HG03432 (cell line): ENCODE data around the gene FETUB.
A peak's percentile ranks its signal among the peaks of the same experiment; 100 is the strongest.

ENCODE experiments used
- ATAC-seq: cut with Tn5 transposase; IDR thresholded peaks from one replicate; pipeline ENCODE4 v1.9.1; 2021; ENCODE audit warnings: mild to moderate bottlenecking, moderate library complexity; ENCODE audit not compliant: unreplicated experiment

Gene FETUB

DNA sequence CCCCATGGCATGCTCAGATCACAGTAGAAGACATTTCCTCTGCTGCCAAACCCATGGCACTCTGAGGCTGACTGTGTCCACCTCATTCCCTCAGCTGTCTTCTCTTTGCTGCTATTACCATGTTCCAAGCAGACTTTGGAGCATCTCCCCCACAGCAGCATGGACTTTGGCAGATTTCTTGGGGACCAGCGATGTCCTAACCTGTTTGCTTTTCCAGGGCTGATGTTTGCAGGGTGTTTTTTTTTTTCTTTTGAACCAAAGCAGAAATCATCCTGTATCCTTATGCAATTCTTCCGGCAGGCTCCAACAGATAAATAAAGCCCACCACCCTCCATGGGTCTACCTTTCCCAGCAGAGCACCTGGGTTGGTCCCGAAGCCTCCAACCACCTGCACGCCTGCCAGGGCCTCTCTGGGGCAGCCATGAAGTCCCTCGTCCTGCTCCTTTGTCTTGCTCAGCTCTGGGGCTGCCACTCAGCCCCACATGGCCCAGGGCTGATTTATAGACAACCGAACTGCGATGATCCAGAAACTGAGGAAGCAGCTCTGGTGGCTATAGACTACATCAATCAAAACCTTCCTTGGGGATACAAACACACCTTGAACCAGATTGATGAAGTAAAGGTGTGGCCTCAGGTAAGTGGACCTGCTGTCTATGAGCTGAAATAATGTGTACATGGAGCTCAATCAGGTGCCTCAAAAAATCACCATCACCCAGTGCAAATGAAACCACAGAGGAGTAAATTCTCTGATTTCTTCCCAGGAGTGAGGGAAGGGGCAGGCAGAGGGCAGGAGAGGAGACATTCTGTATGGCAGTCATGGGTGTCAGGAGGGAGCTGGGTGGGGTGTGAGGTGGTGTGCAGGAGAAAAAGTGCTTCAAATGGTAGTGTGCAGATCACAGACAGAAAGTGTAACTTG lies 27.2 kb upstream of the FETUB start, which contains the start of gene AHSG:
Gene AHSG, plus strand, starts transcription at position 340 of the 916 bp plus-strand sequence. Its CDS starts 82 bp downstream, at position 422.
- no peak for ATAC-seq

DNA sequence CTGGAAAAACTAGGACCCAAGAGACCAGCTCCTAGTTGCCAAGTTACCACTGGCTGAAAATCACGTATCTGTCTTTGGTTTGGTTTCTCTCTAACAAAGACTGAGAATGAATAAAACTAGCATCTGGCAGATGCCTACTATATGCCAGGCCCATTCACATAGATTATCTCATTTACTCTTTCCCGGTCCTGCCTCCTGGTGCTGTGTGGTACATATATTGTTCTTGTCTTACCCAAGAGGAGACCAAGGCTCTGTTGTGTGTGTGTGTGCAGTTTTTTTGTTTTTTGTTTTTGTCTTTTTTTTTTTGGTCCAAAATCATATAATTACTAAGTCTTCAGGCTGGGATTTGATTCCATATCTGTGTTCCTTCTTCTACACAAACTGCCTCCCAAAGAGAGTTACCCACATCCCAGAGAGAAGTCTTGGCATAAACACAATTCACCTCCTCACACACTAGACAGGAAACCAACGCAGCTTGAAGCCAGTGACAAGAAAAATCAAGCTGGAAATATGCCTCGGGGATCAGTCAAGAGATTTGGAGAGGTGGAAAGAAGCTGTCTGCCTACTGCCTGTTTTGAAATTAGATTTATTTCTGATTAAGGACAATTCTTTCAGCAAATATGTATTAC lies 26.4 kb upstream of the FETUB start:
- ATAC-seq: no peak

DNA sequence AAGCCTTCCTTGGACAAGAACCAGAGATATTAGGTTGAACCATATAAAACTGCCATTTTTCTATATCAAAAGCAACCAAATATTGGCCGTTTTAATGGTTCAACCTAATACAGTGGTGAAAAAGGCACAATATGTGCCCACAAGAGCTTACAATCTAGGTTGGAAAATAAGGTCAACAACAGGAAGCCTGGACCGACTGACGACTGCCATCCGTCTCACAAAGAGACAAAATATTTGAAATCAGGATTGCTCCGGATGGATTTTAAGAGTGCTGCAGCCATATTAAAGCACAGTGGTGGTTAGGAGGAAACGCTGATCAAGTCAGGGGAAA lies 26.0 kb upstream of the FETUB start:
- no peak for ATAC-seq

DNA sequence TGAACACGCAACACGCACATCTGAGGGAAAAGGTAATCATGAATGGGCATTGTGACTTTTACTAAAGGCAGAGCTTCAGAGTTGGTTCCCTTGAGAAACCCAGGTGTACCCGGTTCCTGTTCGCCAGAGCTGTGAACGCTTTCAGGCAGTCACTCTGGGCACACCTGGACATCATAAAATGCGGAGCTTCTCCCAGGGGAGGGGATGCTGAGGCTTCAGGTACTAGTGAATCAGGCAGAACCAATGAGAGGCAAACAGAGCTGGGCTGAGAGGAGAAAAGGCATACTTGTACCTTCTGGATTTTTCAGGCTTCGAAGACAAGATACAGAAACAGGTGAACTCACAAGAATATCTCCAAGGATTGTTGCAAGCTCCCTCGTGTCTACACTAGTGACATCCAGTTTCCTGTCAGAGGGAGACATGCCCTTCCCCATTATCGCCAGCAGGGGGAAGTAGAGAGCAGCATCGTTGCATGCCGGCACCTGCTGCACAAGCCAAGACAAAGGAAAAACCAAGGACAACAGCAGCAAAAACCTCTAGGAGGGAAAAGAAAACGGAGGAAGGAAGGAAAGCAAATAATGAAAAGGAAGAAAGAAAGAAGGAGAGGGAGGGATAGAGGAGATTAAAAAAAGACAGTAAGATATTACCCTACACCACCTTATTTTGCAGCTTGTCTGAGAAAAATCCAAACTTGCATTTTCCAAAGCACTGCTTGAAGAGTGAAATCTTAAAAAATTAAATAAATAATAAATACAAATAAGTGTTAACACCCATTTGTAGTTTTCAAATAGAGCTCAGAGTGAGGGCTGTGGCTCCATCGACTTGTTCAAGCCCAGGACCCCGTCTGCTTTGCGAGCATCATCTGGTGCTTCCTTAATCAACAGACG lies 25.4 kb upstream of the FETUB start:
- no peak for ATAC-seq

DNA sequence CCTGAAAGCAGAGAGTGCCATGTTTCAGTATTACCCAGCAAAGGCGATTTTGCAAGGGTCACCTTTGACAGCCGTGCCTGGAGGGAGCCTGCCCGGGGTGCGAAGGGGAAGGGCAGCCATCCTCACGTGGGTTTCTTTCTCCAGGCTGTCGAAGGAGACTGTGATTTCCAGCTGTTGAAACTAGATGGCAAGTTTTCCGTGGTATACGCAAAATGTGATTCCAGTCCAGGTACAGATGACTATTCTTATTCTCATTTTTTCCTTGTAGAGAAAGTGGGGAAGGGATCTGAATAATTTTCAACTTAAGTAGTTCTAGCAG lies 23.9 kb upstream of the FETUB start:
- no peak for ATAC-seq

DNA sequence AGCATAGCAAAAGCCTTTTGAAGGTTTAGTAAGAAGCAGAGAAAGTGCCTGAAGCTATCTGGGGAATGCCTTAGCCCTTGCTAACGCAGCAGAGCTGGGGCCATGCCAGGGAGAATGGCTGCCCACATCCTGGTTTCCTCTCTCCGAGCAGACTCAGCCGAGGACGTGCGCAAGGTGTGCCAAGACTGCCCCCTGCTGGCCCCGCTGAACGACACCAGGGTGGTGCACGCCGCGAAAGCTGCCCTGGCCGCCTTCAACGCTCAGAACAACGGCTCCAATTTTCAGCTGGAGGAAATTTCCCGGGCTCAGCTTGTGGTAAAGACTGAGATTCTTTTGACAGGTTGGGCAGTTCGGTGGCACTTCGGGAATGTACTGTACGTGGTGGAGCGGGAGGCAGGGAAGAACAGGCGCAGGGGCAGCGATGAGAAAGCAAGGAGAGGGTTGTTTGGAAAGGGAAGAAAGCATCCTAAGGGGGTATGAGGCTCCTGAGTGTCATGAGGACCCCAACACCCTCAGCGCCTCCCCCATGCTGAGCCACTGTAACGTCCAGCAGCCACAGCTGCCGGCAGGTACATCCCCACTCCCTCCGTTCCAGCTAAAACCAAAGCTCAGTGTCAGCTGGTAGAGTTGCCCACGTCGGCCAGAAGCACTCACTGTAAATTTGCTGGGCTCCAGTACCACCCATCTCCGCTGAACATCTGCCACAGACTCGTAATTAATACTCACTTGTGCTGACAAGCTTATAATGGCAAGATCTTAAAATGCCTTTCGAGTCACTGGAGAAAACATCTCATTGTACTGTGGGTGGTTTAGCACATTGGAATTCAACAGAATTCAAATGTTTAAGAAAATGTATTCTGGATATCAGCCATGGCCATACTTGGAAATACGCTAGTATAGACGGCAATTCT lies 22.9 kb upstream of the FETUB start:
- ATAC-seq: peak; percentile 98

DNA sequence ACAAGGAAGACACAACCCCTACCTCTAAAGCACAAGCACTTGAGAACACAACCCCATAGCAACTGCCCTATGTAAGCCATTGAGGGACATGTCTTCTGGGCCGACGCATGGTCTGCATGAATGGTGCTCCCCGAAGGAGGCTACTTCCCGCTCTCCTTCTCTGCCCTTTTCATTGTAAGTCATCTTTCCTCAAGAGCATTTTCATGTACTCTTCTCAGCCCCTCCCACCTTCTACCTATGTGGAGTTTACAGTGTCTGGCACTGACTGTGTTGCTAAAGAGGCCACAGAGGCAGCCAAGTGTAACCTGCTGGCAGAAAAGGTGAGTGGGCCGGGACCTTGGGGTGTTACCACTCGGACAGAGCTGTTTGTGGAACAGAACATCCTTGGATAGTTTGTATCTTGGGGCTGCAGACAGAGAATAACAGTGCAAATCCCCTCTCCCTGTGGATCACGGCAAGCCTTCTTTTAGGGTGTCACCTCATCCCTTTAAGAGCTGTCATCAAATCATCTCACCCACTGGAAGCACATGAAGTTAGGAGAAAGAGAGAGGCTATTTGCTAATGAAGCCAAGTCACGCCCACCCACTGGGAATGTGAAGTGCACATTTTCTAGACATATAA lies 21.8 kb upstream of the FETUB start:
- no peak for ATAC-seq

DNA sequence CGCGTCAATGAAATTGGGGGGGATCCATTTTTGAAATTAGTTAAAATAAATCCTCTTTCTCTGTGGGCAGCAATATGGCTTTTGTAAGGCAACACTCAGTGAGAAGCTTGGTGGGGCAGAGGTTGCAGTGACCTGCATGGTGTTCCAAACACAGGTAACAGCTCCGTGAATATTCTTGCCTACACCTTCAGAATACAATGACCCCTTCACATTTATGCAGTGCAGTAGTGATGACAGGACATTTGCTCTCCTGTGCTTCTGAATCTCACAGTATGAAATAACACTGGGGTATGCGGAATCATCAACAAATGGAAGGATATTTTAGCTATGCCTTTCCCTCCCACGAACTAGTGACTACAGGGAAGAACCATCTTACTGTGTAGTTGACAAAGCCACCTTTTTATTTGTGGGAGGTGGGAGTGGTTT lies 20.4 kb upstream of the FETUB start:
- no peak for ATAC-seq

DNA sequence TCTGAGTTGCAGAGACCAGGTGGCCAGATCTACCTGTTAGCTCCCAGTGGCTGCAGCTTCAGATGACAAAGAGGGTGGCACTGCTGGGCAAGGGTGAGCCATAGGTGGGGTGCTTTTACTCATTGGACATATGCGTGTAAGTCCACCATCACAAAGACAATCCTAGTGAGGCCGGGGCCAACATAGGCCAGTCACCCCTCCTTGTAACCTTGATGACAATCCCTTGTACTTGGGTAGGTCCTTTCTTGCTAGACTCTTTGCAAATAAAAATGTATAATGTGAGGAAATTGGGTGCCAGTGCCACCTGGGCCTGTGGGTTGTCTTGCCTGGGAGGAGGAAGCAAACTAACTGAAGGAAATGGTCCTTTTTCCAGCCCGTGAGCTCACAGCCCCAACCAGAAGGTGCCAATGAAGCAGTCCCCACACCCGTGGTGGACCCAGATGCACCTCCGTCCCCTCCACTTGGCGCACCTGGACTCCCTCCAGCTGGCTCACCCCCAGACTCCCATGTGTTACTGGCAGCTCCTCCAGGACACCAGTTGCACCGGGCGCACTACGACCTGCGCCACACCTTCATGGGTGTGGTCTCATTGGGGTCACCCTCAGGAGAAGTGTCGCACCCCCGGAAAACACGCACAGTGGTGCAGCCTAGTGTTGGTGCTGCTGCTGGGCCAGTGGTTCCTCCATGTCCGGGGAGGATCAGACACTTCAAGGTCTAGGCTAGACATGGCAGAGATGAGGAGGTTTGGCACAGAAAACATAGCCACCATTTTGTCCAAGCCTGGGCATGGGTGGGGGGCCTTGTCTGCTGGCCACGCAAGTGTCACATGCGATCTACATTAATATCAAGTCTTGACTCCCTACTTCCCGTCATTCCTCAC lies 19.7 kb upstream of the FETUB start:
- no peak for ATAC-seq

DNA sequence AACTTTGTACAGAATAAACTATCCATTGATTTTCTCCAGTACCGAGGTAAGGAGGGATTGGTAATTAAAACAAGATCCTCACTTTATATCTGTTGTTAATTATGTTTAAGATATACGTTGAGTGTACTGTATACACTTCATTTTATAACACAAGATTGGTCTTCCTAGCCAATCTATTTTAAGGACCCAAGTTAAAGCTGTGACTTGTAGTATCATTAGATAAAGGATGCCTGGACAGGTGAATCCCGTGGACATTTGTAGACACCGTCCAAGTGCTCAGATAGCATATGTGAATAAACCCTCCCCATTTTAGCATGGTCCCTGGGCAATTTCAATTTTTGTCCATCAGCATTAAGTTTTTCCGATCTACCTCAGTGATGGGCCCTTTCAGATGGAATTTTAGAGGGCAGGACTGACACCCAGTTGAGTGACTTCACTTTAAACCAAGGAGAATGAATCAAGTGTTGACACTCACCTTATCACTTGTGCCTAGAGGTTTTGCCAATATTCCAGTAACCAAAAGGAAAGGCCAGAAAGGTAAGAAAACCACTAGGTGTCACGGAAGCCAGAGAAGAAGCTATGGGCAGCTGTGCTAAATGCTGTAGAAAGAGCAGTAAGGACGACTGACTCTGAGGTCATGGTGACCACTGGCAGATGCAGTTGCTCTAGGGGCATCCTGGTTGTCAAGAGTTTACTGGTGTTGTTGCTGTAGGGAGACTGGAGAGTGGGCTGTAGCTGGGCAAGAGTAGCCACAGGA lies 18.1 kb upstream of the FETUB start:
- ATAC-seq: no peak

DNA sequence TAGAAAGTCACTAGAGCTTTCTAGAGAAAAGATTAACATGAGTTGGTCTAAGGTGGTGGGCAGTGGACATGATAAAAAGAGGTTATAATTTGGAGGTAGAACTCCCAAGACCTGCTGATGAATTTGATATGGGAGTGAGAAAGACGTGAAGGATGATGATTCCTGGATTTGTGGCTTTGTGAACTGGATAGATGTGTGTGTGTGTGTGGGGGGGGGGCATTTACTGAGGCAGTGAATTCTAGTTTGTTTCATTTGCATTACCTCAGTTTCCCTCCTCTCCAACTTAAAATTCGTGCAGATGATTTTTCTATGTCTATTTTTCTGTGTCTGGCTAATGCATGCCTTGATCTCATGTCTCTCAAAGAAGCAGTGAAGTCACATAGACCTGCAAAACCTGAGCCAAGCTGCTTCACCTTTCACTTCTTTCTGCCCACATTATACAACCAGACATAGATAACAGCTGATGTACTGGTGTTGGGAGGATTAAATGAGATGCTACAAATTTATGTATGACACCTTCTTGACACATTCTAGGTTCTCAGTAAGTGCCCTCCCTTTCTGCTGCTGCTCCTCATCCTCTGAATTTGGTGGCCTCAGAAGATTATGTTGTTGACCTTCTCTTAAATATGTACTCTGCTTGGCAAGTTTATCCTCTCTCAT lies 17.4 kb upstream of the FETUB start:
- ATAC-seq: no peak

DNA sequence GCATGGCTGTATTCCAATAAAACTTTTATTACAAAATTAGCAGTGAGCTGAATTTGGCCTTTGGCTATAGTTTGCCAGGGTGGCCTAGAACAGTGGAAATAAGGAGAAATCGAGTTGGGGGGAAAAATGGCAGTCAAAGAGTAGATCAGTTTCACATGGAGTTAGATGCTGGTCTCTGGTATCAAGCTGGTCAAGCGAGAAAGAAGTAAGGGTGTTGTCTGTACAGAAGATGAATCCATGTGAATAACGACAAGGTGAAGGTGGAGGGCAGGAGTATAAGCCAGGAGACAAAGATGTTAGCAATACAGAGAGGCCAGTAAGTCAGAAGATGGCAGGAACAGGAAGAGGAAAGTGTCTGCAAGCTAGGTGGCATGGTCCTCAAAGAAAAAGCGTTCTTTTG lies 15.6 kb upstream of the FETUB start:
- ATAC-seq: no peak

DNA sequence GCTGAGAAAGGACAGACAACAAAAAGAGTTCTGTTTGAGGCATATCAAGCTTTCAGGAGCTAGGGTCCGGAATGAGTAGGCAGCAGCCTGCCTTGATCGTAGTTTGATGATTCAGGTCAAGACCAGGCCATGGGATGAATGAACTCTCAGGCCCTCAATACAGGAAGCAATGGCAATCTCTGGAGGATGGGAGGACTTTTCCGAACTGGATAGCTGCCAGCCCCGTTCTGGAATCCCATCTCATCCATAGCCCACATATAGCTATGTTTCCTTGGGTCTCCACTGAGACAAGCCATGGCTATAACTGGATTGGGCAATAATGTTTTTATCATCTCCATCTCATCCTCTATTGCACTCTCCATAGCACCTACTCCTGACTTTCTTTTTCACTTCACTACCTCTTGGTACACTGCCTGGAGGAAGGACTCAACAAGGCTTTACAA lies 14.6 kb upstream of the FETUB start:
- no peak for ATAC-seq

DNA sequence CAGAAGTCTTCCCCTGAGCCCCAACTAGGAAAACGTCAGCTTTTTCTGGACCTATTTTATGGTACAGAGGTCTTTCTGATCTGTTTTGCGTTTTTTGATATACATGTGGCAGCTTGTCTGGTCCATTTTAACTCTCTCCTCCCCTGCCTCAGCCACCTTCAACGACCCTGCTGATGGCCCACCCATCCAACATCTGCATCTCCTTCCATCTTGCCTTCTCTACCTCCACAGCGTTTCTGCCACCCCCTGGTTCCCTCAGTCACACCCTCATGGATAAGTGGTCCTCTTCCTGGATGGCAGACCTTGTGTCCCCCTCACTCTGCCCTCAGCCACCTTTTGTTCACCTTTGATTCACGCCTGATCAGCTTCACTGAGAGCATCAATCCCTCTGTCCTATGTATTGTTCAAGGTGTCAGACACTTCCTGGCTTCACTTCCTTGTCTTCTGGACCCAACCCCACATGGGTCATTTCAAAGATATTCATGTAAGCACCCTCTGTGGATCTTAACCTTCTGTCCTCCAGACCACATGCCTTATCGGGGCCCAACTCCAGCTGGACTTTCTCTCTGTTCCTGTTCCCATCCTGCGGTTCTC lies 13.8 kb upstream of the FETUB start:
- ATAC-seq: no peak

DNA sequence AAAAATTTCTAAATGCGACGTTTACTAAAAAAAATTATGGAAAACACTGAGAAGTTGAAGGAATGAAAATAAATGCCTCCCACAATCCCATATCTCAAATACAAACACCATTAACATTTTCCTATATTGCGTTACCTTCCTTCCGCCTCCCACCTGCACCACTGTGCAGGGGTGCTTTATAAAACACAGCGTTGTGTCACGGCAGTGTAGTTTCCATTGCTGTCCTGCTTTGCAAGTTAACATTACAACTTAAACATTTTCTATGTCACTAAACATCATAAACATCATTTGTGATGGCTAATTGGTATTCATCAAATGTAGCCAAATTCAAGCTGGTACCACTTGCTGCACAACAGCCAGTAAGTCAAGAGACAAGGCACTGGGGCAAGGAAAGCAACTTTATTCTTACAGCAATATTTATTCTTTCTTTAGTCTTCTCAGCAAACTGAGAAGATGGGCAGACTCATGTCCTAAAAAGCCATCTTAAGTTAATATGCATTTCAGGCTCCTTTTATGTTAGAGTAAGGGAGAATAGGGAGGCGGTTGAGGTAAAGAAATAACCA lies 12.3 kb upstream of the FETUB start:
- no peak for ATAC-seq

DNA sequence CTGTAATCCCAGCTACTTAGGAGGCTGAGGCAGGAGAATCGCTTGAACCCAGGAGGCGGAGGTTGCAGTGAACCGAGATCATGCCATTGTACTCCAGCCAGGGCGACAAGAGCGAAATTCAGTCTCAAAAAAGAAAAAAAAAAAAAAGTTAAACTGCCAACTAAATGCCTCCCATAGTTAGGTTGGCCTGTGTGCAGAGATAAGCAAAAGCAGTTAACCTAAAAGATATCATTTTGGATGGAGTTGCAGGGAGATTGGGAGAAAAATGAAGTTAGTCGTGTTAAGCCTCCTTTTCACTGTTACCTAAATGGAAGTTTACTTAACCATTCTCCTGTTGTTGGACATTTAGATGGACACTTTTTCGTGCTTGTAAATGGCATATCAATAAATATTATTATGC lies 11.4 kb upstream of the FETUB start:
- no peak for ATAC-seq
